Measurements from ENCODE around the gene IFITM2. TPM values are rescaled to one million over a fixed set of nuclear protein-coding genes. Genes with fewer than 3 reads are reported as not detected.
"Not testable (repeated sequence)": the region's sequence is repeated elsewhere in the genome, so short reads cannot be mapped to it uniquely, and the experiment has no call there.

IFITM2 gene
- polyA plus RNA-seq, 1 donor (not counting 4 experiments of a cell fraction or from before 2014, with no cell fraction given): 83.0 TPM

GRCh38 chr11:324156-324555 is 16.5 kb downstream of the IFITM2 start:
- dilution Hi-C loops (cut with MboI; ENCODE audit: extremely low pct_ligation_motif_present, low sequenced_read_pairs): no loop called here
- no peak overlapping the region for H3K4me3 ChIP-seq (ENCODE audit: control insufficient read depth in 2 of 3, extremely low read depth in 1 of 3, insufficient read depth in 2 of 3, low read depth in 1 of 3, low read length in 3 of 3)
- H2AFZ ChIP-seq (ENCODE audit: control insufficient read depth, low read length): no peak overlapping the region
- H3K27ac ChIP-seq (ENCODE audit: control insufficient read depth, insufficient read depth, low read length): no peak overlapping the region
- no peaks in the 10 kb centered on the region for H3K9me3 ChIP-seq (ENCODE audit: control insufficient read depth, low read depth, low read length)
- H3K4me2 ChIP-seq (ENCODE audit: control insufficient read depth, extremely low read depth, insufficient read depth, low read depth, low read length): no peak overlapping the region
- H4K20me1 ChIP-seq (ENCODE audit: control insufficient read depth, extremely low read depth, insufficient read depth, low read length): no peaks in the 10 kb centered on the region
- H3K27me3 ChIP-seq (ENCODE audit: control insufficient read depth, extremely low read depth, insufficient read depth, low read length): peaks cover 7% of the 10 kb centered on the region
- peaks cover 13% of the 10 kb centered on the region for H3K79me2 ChIP-seq (ENCODE audit: control insufficient read depth, insufficient read depth, low read length)
- no peak for FAIRE-seq
- TF ChIP-seq CTCF (optimal IDR thresholded peaks at IDR 0.05 in 1 of 3, IDR thresholded peaks at IDR 0.05 in 1 of 3, conservative IDR thresholded peaks at IDR 0.05 in 1 of 3; ENCODE audit: extremely low read depth in 1 of 3, insufficient read depth in 2 of 3, low read length in 3 of 3): no peak
- no peak for TF ChIP-seq EZH2 (IDR thresholded peaks at IDR 0.05; ENCODE audit: low read length)
- H3K4me1 ChIP-seq (ENCODE audit: control insufficient read depth, extremely low read depth, insufficient read depth, low read length): peaks cover 3% of the 10 kb centered on the region
- H3K9me1 ChIP-seq (ENCODE audit: control insufficient read depth, extremely low read depth, insufficient read depth, low read length): no peaks in the 10 kb centered on the region
- no peak overlapping the region for H3K9ac ChIP-seq (ENCODE audit: control insufficient read depth, extremely low read depth, insufficient read depth, low read length)
- DNase-seq (ENCODE audit: low read depth, low spot score): no peak
- no peaks in the 10 kb centered on the region for H3K36me3 ChIP-seq (ENCODE audit: control insufficient read depth in 2 of 2, extremely low read depth in 1 of 2, insufficient read depth in 2 of 2, low read length in 2 of 2)

GRCh38 chr11:324593-325517 is 17.2 kb downstream of the IFITM2 start:
- H4K20me1 ChIP-seq (ENCODE audit: control insufficient read depth, extremely low read depth, insufficient read depth, low read length); H2AFZ ChIP-seq (ENCODE audit: control insufficient read depth, low read length); H3K27ac ChIP-seq (ENCODE audit: control insufficient read depth, insufficient read depth, low read length); H3K36me3 ChIP-seq (ENCODE audit: control insufficient read depth in 2 of 2, extremely low read depth in 1 of 2, insufficient read depth in 2 of 2, low read length in 2 of 2); H3K9ac ChIP-seq (ENCODE audit: control insufficient read depth, extremely low read depth, insufficient read depth, low read length); FAIRE-seq; H3K4me1 ChIP-seq (ENCODE audit: control insufficient read depth, extremely low read depth, insufficient read depth, low read length); H3K9me1 ChIP-seq (ENCODE audit: control insufficient read depth, extremely low read depth, insufficient read depth, low read length); dilution Hi-C loops (cut with MboI; ENCODE audit: extremely low pct_ligation_motif_present, low sequenced_read_pairs); H3K4me2 ChIP-seq (ENCODE audit: control insufficient read depth, extremely low read depth, insufficient read depth, low read depth, low read length); H3K9me3 ChIP-seq (ENCODE audit: control insufficient read depth, low read depth, low read length); H3K4me3 ChIP-seq (ENCODE audit: control insufficient read depth in 2 of 3, extremely low read depth in 1 of 3, insufficient read depth in 2 of 3, low read depth in 1 of 3, low read length in 3 of 3); H3K27me3 ChIP-seq (ENCODE audit: control insufficient read depth, extremely low read depth, insufficient read depth, low read length); DNase-seq (ENCODE audit: low read depth, low spot score); H3K79me2 ChIP-seq (ENCODE audit: control insufficient read depth, insufficient read depth, low read length): not testable (repeated sequence)
